Left colon (tissue), 2 donors: ENCODE results near the gene NDUFC1. TPM values are rescaled to one million over a fixed set of nuclear protein-coding genes. Genes with fewer than 3 reads are reported as not detected.

ENCODE experiments used
- total RNA-seq, 2 donors: library from RNA; stranded (reverse); fragmentation: NEBNext Ultra II Directional; extraction: Animal tissue kit (Norgen Biotek cat#: 25700); gene quantifications; one replicate each; pipeline ENCODE4 v1.2.1, GENCODE V29; 2021
- donor health status: DM: no; HTN: no; CAD: no.
- donor health status: DM: yes; HTN: yes; CAD: no.

Gene NDUFC1
- total RNA-seq, 2 donors from 2014 or later: 82.1 to 89.9 TPM

Other genes starting within 250 kb of the NDUFC1 start
- 10 to 100 TPM; 32.6 TPM for gene ELF2, start 125.3 kb downstream of the NDUFC1 start, total RNA-seq
- gene MGARP, start 22.3 kb downstream of the NDUFC1 start, total RNA-seq: under 1 TPM in 1 of 2 donors, not detected in 1; 0.22 TPM
- gene NAA15, start 972 bp downstream of the NDUFC1 start, total RNA-seq: 10 to 100 TPM; 25.3 to 37.5 TPM
- gene RAB33B, start 151.6 kb upstream of the NDUFC1 start, total RNA-seq: 1 to 10 TPM; 4.1 to 5.2 TPM